IMR-90 (cell line): ENCODE measurements around the gene CREB5. TPM values are rescaled to one million over a fixed set of nuclear protein-coding genes. Genes with fewer than 3 reads are reported as not detected.

Experiments
- ATAC-seq: fragments of 200-7000 bp; cut with Tn5 transposase; 2 replicates; pipeline ENCODE4 v1.9.1; 2020; ENCODE audit warnings: low read depth, mild to moderate bottlenecking, moderate library complexity
- BruUV-seq: library from RNA; stranded (reverse); fragments of 400-500 nt; replicated peaks from 2 replicates; lab custom pipeline; 2021; lab: Mats Ljungman, UMichigan
- CTCF ChIA-PET: fragments of 300-600 bp; formaldehyde crosslinking; extraction: SDS; loops from one replicate; lab custom pipeline; 2021; ENCODE audit warnings: antibody characterized with exemption; lab: Yijun Ruan, JAX
- POLR2A ChIA-PET: fragments of 300-600 bp; sonication (Branson Sonifier 250); formaldehyde crosslinking; loops from one replicate; lab custom pipeline; 2022; ENCODE audit warnings: antibody characterized with exemption; ENCODE audit not compliant: unreplicated experiment; lab: Charles Lee
- DNase-seq: peaks from one replicate; pipeline ENCODE4 v3.0.0; 2013
- H2AFZ ChIP-seq: replicated peaks from 2 replicates; pipeline ENCODE3; 2013; ENCODE audit warnings: low read length, mild to moderate bottlenecking; ENCODE audit not compliant: poor library complexity
- H2AK5ac ChIP-seq: 2 replicates; pipeline ENCODE4 v1.6.1; 2013; ENCODE audit warnings: low read depth, low read length, inconsistent platforms
- H2AK9ac ChIP-seq: replicated peaks from 2 replicates; pipeline ENCODE3; 2013; ENCODE audit warnings: mild to moderate bottlenecking, low read depth, low read length, moderate library complexity; ENCODE audit not compliant: poor library complexity
- H2BK120ac ChIP-seq: 2 replicates; pipeline ENCODE4 v1.6.1; 2013; ENCODE audit warnings: low read depth, low read length, inconsistent platforms
- H2BK15ac ChIP-seq: 3 replicates; pipeline ENCODE4 v1.6.1; 2013; ENCODE audit warnings: low read depth, low read length, inconsistent platforms
- H2BK20ac ChIP-seq: 2 replicates; pipeline ENCODE4 v1.6.1; 2013; ENCODE audit warnings: low read depth, mild to moderate bottlenecking, inconsistent platforms, low read length, moderate library complexity
- H2BK5ac ChIP-seq: 2 replicates; pipeline ENCODE4 v1.6.1; 2013; ENCODE audit warnings: mild to moderate bottlenecking, low read depth, low read length, inconsistent platforms; ENCODE audit not compliant: poor library complexity, severe bottlenecking
- H3K14ac ChIP-seq: replicated peaks from 2 replicates; pipeline ENCODE4 v1.6.1; 2013; ENCODE audit warnings: low read depth, low read length, inconsistent platforms
- H3K18ac ChIP-seq: 2 replicates; pipeline ENCODE4 v1.6.1; 2013; ENCODE audit warnings: low read depth, low read length, control low read depth
- H3K23ac ChIP-seq: 2 replicates; pipeline ENCODE4 v1.6.1; 2013; ENCODE audit warnings: low read depth, low read length, inconsistent platforms
- H3K27ac ChIP-seq: 2 replicates; pipeline ENCODE4 v1.5.1; 2013; ENCODE audit warnings: mild to moderate bottlenecking, control low read depth, low read length; ENCODE audit not compliant: insufficient read depth
- H3K27me3 ChIP-seq: 2 replicates; pipeline ENCODE4 v1.6.1; 2013; ENCODE audit warnings: low read length; ENCODE audit not compliant: control insufficient read depth, insufficient read depth
- H3K36me3 ChIP-seq: 2 replicates; pipeline ENCODE4 v1.6.1; 2013; ENCODE audit warnings: low read length, mixed read lengths; ENCODE audit not compliant: control insufficient read depth, insufficient read depth
- H3K4ac ChIP-seq: 2 replicates; pipeline ENCODE4 v1.6.1; 2013; ENCODE audit warnings: low read depth, low read length, inconsistent platforms
- H3K4me1 ChIP-seq: 2 replicates; pipeline ENCODE4 v1.6.1; 2013; ENCODE audit warnings: low read length, mixed read lengths; ENCODE audit not compliant: control insufficient read depth, insufficient read depth
- H3K4me2 ChIP-seq: 2 replicates; pipeline ENCODE4 v1.6.1; 2013; ENCODE audit warnings: low read depth, mild to moderate bottlenecking, control low read depth, low read length, moderate library complexity
- H3K4me3 ChIP-seq: 2 replicates; pipeline ENCODE4 v1.5.1; 2013; ENCODE audit warnings: low read depth, mild to moderate bottlenecking, control low read depth, low read length, moderate library complexity; ENCODE audit not compliant: insufficient read depth
- H3K56ac ChIP-seq: 2 replicates; pipeline ENCODE4 v1.6.1; 2013; ENCODE audit warnings: low read length, inconsistent platforms; ENCODE audit not compliant: insufficient read depth; ENCODE audit errors: extremely low read depth
- H3K79me1 ChIP-seq, 2 experiments: 2 replicates each; pipeline ENCODE4 v1.6.1; 2013; ENCODE audit warnings: low read length in 2 of 2, inconsistent platforms in 1 of 2, low read depth in 1 of 2
- H3K9ac ChIP-seq: 2 replicates; pipeline ENCODE4 v1.6.1; 2013; ENCODE audit warnings: low read depth, low read length, control low read depth
- H3K9me1 ChIP-seq: 2 replicates; pipeline ENCODE4 v1.6.1; 2013; ENCODE audit warnings: low read length, inconsistent platforms; ENCODE audit not compliant: insufficient read depth
- H3K9me3 ChIP-seq: 2 replicates; pipeline ENCODE4 v1.6.1; 2013; ENCODE audit warnings: low read length; ENCODE audit not compliant: control insufficient read depth, insufficient read depth
- H4K20me1 ChIP-seq: 2 replicates; pipeline ENCODE4 v1.6.1; 2013; ENCODE audit warnings: low read length, inconsistent platforms; ENCODE audit not compliant: insufficient read depth
- H4K5ac ChIP-seq: 2 replicates; pipeline ENCODE4 v1.6.1; 2013; ENCODE audit warnings: mild to moderate bottlenecking, low read depth, low read length, control low read depth
- H4K8ac ChIP-seq, 2 experiments: 2 replicates each; pipeline ENCODE4 v1.6.1; 2013; ENCODE audit warnings: low read depth in 2 of 2, low read length in 2 of 2, control low read depth in 1 of 2, inconsistent platforms in 1 of 2
- H4K91ac ChIP-seq: 2 replicates; pipeline ENCODE4 v1.6.1; 2013; ENCODE audit warnings: low read depth, low read length, inconsistent platforms; ENCODE audit not compliant: insufficient read depth
- BHLHE40 ChIP-seq: fragments of 150-350 bp; IDR thresholded peaks from 2 replicates; pipeline ENCODE4 v1.6.1; 2016; ENCODE audit warnings: mild to moderate bottlenecking, low read depth, low read length
- CEBPB ChIP-seq: IDR thresholded peaks from 2 replicates; pipeline ENCODE4 v1.6.1; 2012; ENCODE audit warnings: low read depth, low read length, improper control_type of control experiment
- CHD1 ChIP-seq: IDR thresholded peaks from 2 replicates; pipeline ENCODE4 v1.6.1; 2012; ENCODE audit warnings: low read depth, low read length, improper control_type of control experiment
- FOS ChIP-seq: fragments of 150-350 bp; IDR thresholded peaks from 2 replicates; pipeline ENCODE4 v1.6.1; 2016; ENCODE audit warnings: low read depth, low read length
- MAFK ChIP-seq: IDR thresholded peaks from 2 replicates; pipeline ENCODE4 v1.6.1; 2012; ENCODE audit warnings: low read depth, low read length, improper control_type of control experiment
- MAZ ChIP-seq: IDR thresholded peaks from 2 replicates; pipeline ENCODE4 v1.6.1; 2012; ENCODE audit warnings: low read depth, mild to moderate bottlenecking, low read length, improper control_type of control experiment, moderate library complexity, borderline replicate concordance
- MXI1 ChIP-seq: IDR thresholded peaks from 2 replicates; pipeline ENCODE4 v1.6.1; 2012; ENCODE audit warnings: low read depth, mild to moderate bottlenecking, low read length, moderate library complexity, borderline replicate concordance
- NFE2L2 ChIP-seq: fragments of 150-350 bp; IDR thresholded peaks from 2 replicates; pipeline ENCODE4 v1.6.1; 2016; ENCODE audit warnings: low read depth, mild to moderate bottlenecking, low read length
- POLR2A ChIP-seq: IDR thresholded peaks from 2 replicates; pipeline ENCODE4 v1.6.1; 2012; ENCODE audit warnings: mild to moderate bottlenecking, low read depth, low read length
- RAD21 ChIP-seq: IDR thresholded peaks from 2 replicates; pipeline ENCODE4 v1.6.1; 2012; ENCODE audit warnings: low read length, improper control_type of control experiment
- RCOR1 ChIP-seq: IDR thresholded peaks from 2 replicates; pipeline ENCODE4 v1.6.1; 2012; ENCODE audit warnings: mild to moderate bottlenecking, low read length, improper control_type of control experiment; ENCODE audit not compliant: insufficient replicate concordance
- RFX5 ChIP-seq: IDR thresholded peaks from 2 replicates; pipeline ENCODE4 v1.8.0; 2012; ENCODE audit warnings: low read depth, mild to moderate bottlenecking, low read length, moderate library complexity
- SMC3 ChIP-seq: fragments of 150-350 bp; IDR thresholded peaks from 2 replicates; pipeline ENCODE4 v1.6.1; 2016; ENCODE audit warnings: low read depth, mild to moderate bottlenecking, antibody characterized with exemption, low read length, moderate library complexity
- USF2 ChIP-seq: fragments of 150-350 bp; IDR thresholded peaks from 2 replicates; pipeline ENCODE4 v1.6.1; 2017; ENCODE audit warnings: mild to moderate bottlenecking, antibody characterized with exemption, low read length, low read depth
- WGBS, 2 experiments: methylation state at CpG; one replicate each; pipeline versions ENCODE4 v1.1.5 to v1.1.7; 2013; ENCODE audit warnings: missing lambda C conversion rate in 2 of 2; ENCODE audit not compliant: insufficient read length in 1 of 2; ENCODE audit errors: extremely low coverage in 2 of 2; 5-methylcytosine and 5-hydroxymethylcytosine counted together
- dilution Hi-C: fragments of 300-500 bp; cut with HindIII; formaldehyde crosslinking; loops from one replicate; pipeline ENCODE4 v1.14.3; 2018; ENCODE audit warnings: low sequenced_read_pairs; ENCODE audit not compliant: unreplicated experiment
- in situ Hi-C: fragments of 300-500 bp; cut with MboI; formaldehyde crosslinking; loops from 3 replicates; pipeline ENCODE4 v1.14.3; 2019; ENCODE audit warnings: low sequenced_read_pairs, inconsistent platforms, mixed read lengths
- intact Hi-C: fragments of 100-400 bp; cut with micrococcal nuclease; formaldehyde crosslinking; loops from 2 replicates; pipeline ENCODE4 v1.10.0; 2022
- polyA plus RNA-seq, 3 experiments: library from polyadenylated mRNA; depleted of rRNA; stranded (reverse); fragments of >200 nt; gene quantifications; 2 replicates each; pipeline ENCODE4 v1.2.3, GENCODE V29; 2012; ENCODE audit warnings: low replicate concordance in 1 of 3
- total RNA-seq: library from RNA; depleted of rRNA; stranded (reverse); fragments of >200 nt; gene quantifications from 2 replicates; pipeline ENCODE4 v1.2.3, GENCODE V29; 2012
- TF ChIP-seq, protein P1 (sequence below): conservative IDR thresholded peaks from 2 replicates; pipeline ENCODE4 v1.5.1; 2012; ENCODE audit warnings: mild to moderate bottlenecking, low read depth, low read length, improper control_type of control experiment
- TF ChIP-seq, protein P2 (sequence below): fragments of 150-350 bp; IDR thresholded peaks from 2 replicates; pipeline ENCODE4 v1.6.1; 2016; ENCODE audit warnings: low read depth, mild to moderate bottlenecking, low read length, moderate library complexity, borderline replicate concordance

The CREB5 gene
- total and polyA plus RNA-seq, 2 of the 4 experiments (the other 2 are of a cell fraction): 7.3 to 13.1 TPM

DNA sequence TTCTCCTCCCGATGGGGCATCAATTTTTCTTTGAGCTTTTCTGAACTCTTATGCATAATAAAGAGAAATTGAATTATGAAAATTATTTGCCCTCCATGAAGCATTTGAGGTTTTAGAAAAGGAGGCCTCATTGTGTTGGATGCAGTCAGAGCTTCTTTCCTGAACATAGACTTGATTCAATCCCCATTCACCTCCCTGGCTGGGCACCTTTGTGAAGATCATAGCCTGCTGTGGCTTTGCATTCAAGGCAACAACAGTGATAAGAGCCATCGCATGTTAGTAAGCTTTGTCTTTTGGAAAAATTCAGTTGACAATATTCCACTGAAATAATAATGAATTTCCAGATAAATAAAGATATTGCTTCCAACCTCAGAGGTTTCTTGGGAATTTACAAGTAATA lies 458.8 kb downstream of the CREB5 start:
- no peak overlapping the region for H3K4me2 ChIP-seq
- CTCF ChIA-PET: no interaction called here

More for the DNA sequence above, 458.8 kb downstream of the CREB5 start:
- no peak overlapping the region for H2BK15ac ChIP-seq
- H4K20me1 ChIP-seq: no peaks in the 10 kb centered on the region
- no peaks in the 10 kb centered on the region for H3K9me3 ChIP-seq
- no peaks in the 10 kb centered on the region for H3K9me1 ChIP-seq
- BruUV-seq: no TSS peak
- H3K4me1 ChIP-seq: 0 out of 2 replicates have a peak, but pooled peaks cover under 1% of the 10 kb centered on the region
- no peak overlapping the region for H3K9ac ChIP-seq
- DNase-seq (no peak), ATAC-seq (no peak)
- in situ Hi-C loops (no loop called here), dilution Hi-C loops (no loop called here), intact Hi-C loops (no loop called here)
- no peak overlapping the region for H2BK5ac ChIP-seq
- H3K79me1 ChIP-seq: no peaks in the 10 kb centered on the region
- H3K27me3 ChIP-seq: peaks cover 7% of the 10 kb centered on the region; the same call in 1 of the 2 replicates
- H2AK9ac ChIP-seq: no peak overlapping the region
- no peak overlapping the region for H2BK20ac ChIP-seq
- H4K91ac ChIP-seq: no peak overlapping the region
- H3K27ac ChIP-seq: no peak overlapping the region
- H2AFZ ChIP-seq: no peak overlapping the region
- H3K36me3 ChIP-seq: no peaks in the 10 kb centered on the region
- H3K56ac ChIP-seq: no peak overlapping the region
- no peak overlapping the region for H3K18ac ChIP-seq
- H2AK5ac ChIP-seq: no peak overlapping the region
- WGBS, 2 experiments: no CpG with 5 or more reads among the region's 2 CpGs
- no peak overlapping the region for H3K14ac ChIP-seq
- TF ChIP-seq, protein P1, sequence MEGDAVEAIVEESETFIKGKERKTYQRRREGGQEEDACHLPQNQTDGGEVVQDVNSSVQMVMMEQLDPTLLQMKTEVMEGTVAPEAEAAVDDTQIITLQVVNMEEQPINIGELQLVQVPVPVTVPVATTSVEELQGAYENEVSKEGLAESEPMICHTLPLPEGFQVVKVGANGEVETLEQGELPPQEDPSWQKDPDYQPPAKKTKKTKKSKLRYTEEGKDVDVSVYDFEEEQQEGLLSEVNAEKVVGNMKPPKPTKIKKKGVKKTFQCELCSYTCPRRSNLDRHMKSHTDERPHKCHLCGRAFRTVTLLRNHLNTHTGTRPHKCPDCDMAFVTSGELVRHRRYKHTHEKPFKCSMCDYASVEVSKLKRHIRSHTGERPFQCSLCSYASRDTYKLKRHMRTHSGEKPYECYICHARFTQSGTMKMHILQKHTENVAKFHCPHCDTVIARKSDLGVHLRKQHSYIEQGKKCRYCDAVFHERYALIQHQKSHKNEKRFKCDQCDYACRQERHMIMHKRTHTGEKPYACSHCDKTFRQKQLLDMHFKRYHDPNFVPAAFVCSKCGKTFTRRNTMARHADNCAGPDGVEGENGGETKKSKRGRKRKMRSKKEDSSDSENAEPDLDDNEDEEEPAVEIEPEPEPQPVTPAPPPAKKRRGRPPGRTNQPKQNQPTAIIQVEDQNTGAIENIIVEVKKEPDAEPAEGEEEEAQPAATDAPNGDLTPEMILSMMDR: no peak
- TF ChIP-seq RCOR1 (no peak), RFX5 (no peak), POLR2A (no peak), BHLHE40 (no peak), MAFK (no peak), CEBPB (no peak), SMC3 (no peak), RAD21 (no peak), MAZ (no peak), MXI1 (no peak), NFE2L2 (no peak), CHD1 (no peak), FOS (no peak), USF2 (no peak)
- TF ChIP-seq, protein P2, sequence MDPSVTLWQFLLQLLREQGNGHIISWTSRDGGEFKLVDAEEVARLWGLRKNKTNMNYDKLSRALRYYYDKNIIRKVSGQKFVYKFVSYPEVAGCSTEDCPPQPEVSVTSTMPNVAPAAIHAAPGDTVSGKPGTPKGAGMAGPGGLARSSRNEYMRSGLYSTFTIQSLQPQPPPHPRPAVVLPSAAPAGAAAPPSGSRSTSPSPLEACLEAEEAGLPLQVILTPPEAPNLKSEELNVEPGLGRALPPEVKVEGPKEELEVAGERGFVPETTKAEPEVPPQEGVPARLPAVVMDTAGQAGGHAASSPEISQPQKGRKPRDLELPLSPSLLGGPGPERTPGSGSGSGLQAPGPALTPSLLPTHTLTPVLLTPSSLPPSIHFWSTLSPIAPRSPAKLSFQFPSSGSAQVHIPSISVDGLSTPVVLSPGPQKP: no peak
- no peak overlapping the region for H3K4ac ChIP-seq
- no peak overlapping the region for H4K5ac ChIP-seq
- no peak overlapping the region for H4K8ac ChIP-seq
- H2BK120ac ChIP-seq: no peak overlapping the region
- H3K23ac ChIP-seq: no peak overlapping the region
- POLR2A ChIA-PET: interaction anchor here (0.6 kb wide), 1 partner anchor 449 kb away, joined by 6 read pairs; no protein-coding TSS in a partner anchor
- no peak overlapping the region for H3K4me3 ChIP-seq
